Measurements from ENCODE around the gene ANKH.

The ANKH gene

GRCh38 chr5:14787801-14788579, 83.6 kb downstream of the ANKH start:
- DNase-seq, result no peak

- no peak for DNase-seq
Measured at GRCh38 chr5:14783691-14784090, 87.9 kb downstream of the ANKH start.

- DNase-seq, result no peak
Measured at GRCh38 chr5:14782591-14782990, 89.0 kb downstream of the ANKH start.

- DNase-seq, result no peak
Measured at GRCh38 chr5:14781106-14781505, 90.5 kb downstream of the ANKH start.

- DNase-seq, result no peak
Measured at GRCh38 chr5:14779975-14780374, 91.6 kb downstream of the ANKH start.

GRCh38 chr5:14778792-14779070, 92.8 kb downstream of the ANKH start:
- DNase-seq, result no peak

- DNase-seq, result no peak
Measured at GRCh38 chr5:14777932-14778791, 93.4 kb downstream of the ANKH start.

GRCh38 chr5:14777187-14777586, 94.4 kb downstream of the ANKH start:
- DNase-seq, result no peak

- DNase-seq, result no peak
Measured at GRCh38 chr5:14776602-14777001, 95.0 kb downstream of the ANKH start.

GRCh38 chr5:14775857-14776256, 95.7 kb downstream of the ANKH start:
- DNase-seq, result no peak

- DNase-seq, result no peak
Measured at GRCh38 chr5:14773588-14773987, 98.0 kb downstream of the ANKH start.

- DNase-seq, result no peak
Measured at GRCh38 chr5:14771972-14772371, 99.6 kb downstream of the ANKH start.

GRCh38 chr5:14771189-14771588, 100.4 kb downstream of the ANKH start:
- DNase-seq, result no peak

GRCh38 chr5:14768508-14769365, 102.8 kb downstream of the ANKH start:
- DNase-seq, result no peak

GRCh38 chr5:14767735-14768507, 103.7 kb downstream of the ANKH start:
- no peak for DNase-seq

GRCh38 chr5:14767053-14767452, 104.5 kb downstream of the ANKH start:
- no peak for DNase-seq

- DNase-seq, result no peak
Measured at GRCh38 chr5:14766584-14766983, 105.0 kb downstream of the ANKH start.

- DNase-seq, result no peak
Measured at GRCh38 chr5:14765587-14765986, 106.0 kb downstream of the ANKH start.

- DNase-seq, result no peak
Measured at GRCh38 chr5:14762549-14763216, 108.9 kb downstream of the ANKH start.

GRCh38 chr5:14760548-14761002, 111.0 kb downstream of the ANKH start:
- no peak for DNase-seq

GRCh38 chr5:14759744-14760547, 111.6 kb downstream of the ANKH start:
- DNase-seq, result no peak
